ENCODE results near the gene VPS13C.

DNA sequence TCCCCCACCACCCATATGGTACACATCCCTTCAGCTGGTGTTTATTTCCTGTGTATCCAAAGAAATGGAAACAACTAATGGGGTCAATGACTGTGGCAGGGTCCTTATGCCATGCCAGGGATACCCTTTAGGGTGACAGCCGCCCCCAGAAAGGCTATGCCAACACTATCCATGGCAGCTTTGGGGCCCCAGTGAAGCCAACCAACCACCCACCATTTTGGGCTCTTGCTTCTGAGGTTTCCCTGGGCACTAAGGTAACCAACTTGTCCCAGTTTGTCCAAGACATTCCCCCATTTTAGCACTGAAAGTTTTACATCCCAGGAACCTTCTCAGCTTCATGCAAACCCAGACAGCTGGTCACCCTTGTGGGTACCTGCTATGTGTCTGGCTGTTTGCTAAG, 233.1 kb downstream of the VPS13C start:
- TF ChIP-seq, protein P1, sequence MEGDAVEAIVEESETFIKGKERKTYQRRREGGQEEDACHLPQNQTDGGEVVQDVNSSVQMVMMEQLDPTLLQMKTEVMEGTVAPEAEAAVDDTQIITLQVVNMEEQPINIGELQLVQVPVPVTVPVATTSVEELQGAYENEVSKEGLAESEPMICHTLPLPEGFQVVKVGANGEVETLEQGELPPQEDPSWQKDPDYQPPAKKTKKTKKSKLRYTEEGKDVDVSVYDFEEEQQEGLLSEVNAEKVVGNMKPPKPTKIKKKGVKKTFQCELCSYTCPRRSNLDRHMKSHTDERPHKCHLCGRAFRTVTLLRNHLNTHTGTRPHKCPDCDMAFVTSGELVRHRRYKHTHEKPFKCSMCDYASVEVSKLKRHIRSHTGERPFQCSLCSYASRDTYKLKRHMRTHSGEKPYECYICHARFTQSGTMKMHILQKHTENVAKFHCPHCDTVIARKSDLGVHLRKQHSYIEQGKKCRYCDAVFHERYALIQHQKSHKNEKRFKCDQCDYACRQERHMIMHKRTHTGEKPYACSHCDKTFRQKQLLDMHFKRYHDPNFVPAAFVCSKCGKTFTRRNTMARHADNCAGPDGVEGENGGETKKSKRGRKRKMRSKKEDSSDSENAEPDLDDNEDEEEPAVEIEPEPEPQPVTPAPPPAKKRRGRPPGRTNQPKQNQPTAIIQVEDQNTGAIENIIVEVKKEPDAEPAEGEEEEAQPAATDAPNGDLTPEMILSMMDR (IDR thresholded peaks at IDR 0.05), result no peak
- TF ChIP-seq ZFX (IDR thresholded peaks at IDR 0.05; ENCODE audit: borderline replicate concordance), result no peak

Measured in 22Rv1 (cell line).